HG02763 (cell line): ENCODE data around the gene ZNF423.
"Not testable (repeated sequence)": the region's sequence is repeated elsewhere in the genome, so short reads cannot be mapped to it uniquely, and the experiment has no call there.

Source experiments
- ATAC-seq: cut with Tn5 transposase; IDR thresholded peaks from one replicate; pipeline ENCODE4 v1.9.1; 2021; ENCODE audit warnings: mild to moderate bottlenecking, moderate library complexity; ENCODE audit not compliant: unreplicated experiment

The ZNF423 gene

GRCh38 chr16:49523435-49524159 lies 332.3 kb downstream of the ZNF423 start:
- no peak for ATAC-seq

GRCh38 chr16:49521734-49522325 lies 334.1 kb downstream of the ZNF423 start:
- no peak for ATAC-seq

- ATAC-seq: no peak
Observed at GRCh38 chr16:49520492-49521038, 335.3 kb downstream of the ZNF423 start.

- no peak for ATAC-seq
Observed at GRCh38 chr16:49519741-49520140, 336.2 kb downstream of the ZNF423 start.

GRCh38 chr16:49519008-49519656 lies 336.8 kb downstream of the ZNF423 start:
- ATAC-seq: no peak

GRCh38 chr16:49516382-49517036 lies 339.4 kb downstream of the ZNF423 start:
- no peak for ATAC-seq

- no peak for ATAC-seq
Observed at GRCh38 chr16:49515861-49516260, 340.1 kb downstream of the ZNF423 start.

DNA sequence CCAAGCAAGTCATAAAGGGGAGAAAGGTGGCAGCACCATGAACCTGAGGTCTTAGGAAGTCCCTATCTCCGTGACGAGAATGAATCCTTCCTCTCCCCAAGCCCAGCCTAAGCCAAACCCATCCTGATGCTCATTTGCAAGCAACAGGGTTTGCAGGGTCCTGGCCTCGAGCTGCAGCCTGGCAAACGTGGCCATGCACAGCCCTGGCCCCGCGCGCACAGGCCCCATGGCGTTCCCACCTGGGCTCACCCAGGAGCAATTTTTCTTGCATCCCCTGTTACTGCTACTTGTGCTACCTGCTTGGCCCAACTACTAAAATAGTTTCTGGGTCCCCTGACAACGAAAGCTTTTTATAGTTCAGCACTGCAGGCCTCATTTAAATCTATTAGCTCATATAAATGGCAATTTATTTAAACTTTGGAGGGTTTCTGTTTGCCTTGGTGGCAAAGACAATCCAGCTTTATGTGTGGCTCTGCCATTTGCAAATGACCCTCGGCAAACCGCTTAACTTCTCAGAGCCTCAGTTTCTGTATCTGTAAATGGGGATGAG lies 340.8 kb downstream of the ZNF423 start:
- ATAC-seq: no peak

DNA sequence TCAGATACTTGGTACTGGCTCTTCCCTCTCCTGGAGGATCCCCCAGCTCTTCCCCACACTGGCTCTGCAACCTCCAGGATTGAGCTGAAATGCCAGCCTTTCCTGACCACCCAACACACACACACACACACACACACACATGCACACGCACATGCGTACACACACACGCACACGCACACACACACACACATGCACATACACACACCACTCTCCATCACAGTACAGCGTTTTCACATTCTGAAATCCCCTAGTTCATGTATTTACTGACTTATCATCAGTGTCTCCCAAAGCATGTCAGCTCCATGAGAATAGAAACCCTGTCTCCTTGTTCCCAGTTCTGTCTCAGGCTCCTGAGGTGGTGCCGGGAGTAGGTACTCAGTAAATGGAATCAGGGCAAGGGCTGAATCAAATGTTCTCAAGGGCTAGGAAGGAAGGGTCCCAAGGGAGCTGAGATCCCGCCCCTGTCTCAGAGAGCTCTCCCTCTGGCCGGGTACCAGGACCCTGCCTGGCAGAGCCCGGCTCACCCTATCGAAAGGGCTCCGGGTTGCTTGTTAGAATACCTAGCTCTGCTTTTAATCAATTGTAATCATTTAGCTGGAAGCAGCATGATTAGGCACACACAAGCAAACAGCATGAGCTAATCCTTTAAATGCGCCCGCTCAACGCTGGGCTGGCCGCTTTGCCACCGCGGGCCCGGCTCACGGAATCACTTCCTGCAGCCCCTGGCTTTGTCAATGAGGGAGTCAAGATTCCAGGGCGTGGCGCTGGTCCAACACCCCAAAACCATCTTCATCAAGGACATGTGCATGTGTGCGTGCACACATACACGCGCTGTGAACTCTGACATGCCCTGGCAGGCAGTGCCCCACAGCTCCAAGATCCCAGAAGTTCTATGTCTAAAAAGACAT lies 341.6 kb downstream of the ZNF423 start:
- ATAC-seq: no peak

DNA sequence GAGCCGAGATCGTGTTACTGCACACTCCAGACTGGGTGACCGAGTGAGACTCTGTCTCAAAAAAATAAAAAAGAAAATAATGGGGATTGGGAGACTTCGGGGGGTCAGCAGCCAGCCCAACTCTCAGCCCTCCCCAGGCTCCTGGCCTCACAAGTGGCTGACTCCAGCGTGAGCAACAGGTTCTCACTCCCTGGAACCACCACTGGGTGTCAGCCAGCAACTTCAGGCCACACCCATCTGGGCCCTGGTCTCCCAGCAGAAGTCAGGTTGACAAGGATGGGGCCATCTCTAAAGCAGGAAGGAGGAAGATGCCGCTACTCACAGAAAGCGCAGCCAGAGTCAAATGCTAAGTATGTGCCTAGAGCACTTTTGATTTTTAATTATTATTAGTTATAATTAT lies 342.9 kb downstream of the ZNF423 start:
- ATAC-seq: no peak

- ATAC-seq: no peak
Observed at GRCh38 chr16:49510654-49511305, 345.1 kb downstream of the ZNF423 start.

DNA sequence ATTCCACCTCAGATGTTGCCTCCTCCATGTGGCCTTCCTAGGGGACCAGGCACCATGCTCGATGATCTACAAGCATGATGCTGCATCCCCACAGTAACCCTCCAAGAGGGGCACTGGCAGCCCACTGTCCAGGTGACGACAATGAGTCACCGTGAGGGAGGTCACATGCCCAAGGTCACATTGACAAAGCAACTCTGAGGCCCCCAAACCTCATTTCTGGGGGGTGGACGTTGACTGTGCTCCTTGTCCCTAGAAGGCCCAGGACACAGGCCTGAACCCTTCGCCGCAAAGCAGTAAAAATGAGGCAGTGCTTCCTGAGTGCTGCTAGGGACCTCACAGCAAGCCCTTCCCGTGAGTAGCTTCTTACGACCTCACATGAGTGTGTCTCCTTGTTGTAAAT lies 345.8 kb downstream of the ZNF423 start:
- no peak for ATAC-seq

GRCh38 chr16:49506058-49507013 lies 349.6 kb downstream of the ZNF423 start:
- not testable (repeated sequence) for ATAC-seq

DNA sequence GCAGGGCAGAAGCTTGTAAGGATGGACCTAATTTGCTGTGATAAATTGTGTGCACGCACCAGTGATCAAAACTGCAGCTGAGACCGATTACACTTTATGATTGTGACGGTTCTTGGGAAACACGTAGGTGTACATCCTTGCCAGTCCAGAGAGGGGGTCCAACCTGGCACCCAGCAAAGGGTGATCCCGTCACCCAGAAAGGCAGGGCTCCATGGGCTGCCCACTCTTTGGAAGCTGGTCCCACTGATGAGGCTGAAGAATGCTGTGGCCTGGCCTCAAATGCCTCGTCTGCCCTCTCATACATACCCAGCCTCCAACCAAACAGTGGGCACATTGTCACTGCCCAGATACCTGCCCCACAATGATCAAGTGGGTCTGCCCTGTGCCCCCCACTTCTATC lies 350.4 kb downstream of the ZNF423 start:
- no peak for ATAC-seq

DNA sequence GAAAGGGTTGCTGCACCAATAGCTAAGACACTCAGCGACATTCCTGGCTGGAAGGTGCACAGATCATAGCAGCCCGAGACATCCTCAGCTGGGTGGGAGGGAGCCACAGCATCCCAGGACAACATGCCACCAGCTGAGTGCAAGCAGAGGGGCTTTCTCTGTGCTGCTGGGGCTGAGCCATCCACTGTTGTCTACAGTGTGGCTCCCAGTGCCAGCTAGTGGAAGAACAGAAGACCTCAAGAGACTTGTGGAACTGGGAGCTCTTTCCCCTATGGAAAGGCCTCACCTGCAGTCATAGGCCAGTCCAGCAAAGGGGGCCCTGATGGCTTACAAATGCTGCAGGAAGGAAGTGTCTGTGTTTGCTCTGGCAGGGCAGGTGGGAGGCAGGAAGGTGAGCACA lies 351.3 kb downstream of the ZNF423 start:
- no peak for ATAC-seq

- ATAC-seq: no peak
Observed at GRCh38 chr16:49504023-49504364, 351.9 kb downstream of the ZNF423 start.

DNA sequence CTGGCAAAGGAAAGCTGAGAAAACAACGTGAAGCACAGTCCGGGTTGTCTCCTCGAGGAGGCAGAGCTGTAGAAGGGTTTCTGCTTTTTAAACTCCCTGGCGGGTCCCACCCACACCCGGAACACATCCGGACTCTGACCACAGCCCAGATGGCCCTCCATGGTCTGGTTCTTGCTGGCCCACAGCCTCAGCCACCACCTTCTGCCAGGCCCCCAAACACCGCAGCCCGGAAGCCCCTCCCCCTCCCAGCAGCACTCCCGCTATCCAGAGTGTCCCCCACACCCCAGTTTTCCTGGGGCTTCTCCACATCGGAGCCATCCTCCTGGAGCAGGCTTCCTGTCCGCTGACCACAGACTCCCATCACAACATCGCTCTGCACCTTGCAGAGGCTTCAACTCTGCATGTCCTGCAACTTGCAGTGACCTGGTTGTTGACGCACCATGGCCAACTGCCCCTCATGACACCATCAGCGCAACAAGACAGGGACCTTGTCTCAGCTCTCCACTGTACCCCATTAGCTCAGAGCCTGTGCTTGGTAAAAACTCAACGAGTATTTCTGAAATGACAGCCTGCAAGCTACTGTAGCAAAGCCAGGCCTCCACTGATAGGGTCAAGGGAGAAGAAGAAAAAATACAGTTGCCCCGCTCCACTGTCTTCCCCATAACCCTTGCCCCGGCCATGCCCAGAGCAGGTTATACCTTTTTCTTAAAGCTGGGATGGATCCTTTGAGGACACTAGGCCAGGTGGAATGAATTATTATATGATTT lies 352.5 kb downstream of the ZNF423 start:
- ATAC-seq: peak; percentile 65
